Measurements from ENCODE around the gene CACNA1G.

CACNA1G gene

DNA sequence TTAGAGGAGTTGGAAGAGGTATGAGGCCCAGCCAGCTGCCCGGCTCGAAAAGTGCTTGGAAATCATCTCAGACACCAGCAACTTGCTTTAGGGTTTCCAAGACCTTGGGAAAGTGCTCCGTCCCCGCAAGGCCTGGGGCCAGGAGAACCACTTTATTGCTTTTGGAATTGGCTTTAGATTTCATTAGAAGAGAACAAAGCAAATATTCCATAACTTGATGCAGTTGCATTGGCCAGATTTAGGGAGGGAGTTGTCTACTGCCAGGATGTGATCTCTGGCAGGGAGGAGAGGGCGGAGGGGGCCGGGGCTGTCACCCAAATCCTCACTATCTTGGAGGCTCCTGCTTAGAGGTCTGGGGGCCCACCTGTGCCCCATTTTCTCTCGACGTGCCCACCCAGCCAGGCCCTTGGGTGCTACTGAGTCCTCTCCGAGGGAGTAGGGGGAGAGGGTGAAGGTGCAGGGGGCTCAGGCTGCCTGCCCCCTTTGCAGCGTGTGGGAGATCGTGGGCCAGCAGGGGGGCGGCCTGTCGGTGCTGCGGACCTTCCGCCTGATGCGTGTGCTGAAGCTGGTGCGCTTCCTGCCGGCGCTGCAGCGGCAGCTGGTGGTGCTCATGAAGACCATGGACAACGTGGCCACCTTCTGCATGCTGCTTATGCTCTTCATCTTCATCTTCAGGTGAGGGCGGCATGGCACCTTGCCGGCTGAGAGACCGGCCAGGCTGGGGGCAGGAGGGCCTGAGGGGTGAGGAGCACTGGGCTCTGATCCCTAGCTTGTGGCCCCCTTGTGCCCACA lies 30.6 kb downstream of the CACNA1G start:
- no peaks in the 10 kb centered on the region; the same call in 1 of the 2 replicates for H4K20me1 ChIP-seq (ENCODE audit: insufficient read depth, low read length)
- no peak for DNase-seq

DNA sequence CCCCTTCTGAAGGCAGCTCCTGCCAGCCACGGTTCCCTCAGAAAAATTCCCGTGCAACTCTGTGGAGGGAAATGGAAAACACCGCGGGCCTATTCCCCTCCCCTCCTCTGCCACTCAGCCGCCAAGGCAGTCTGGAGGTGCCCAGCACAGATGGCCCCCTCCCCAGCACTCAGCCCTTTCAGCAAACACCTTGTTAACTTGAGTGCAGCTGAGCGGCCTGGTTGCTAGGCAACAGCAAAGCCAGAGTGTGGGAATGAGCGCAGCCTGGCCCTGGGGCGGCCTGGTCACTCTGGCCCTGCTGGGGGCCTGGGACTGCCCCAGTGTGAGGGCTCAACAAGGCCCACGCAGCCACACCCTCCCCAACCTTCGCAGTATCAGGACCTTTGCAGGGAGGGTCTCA lies 32.8 kb downstream of the CACNA1G start:
- H4K20me1 ChIP-seq (ENCODE audit: insufficient read depth, low read length): no peaks in the 10 kb centered on the region; the same call in 1 of the 2 replicates
- H3K4me1 ChIP-seq (ENCODE audit: insufficient read depth, low read length): no peaks in the 10 kb centered on the region
- H3K4me3 ChIP-seq (ENCODE audit: low read depth in 1 of 2, low read length in 2 of 2): no peak overlapping the region
- H3K9me3 ChIP-seq (ENCODE audit: insufficient read depth, low read length, severe bottlenecking): no peaks in the 10 kb centered on the region
- peaks cover 15% of the 10 kb centered on the region for H3K27me3 ChIP-seq (ENCODE audit: insufficient read depth, low read length, poor library complexity)
- no peak overlapping the region for H3K27ac ChIP-seq (ENCODE audit: low read length)
- no peaks in the 10 kb centered on the region for H3K79me2 ChIP-seq (ENCODE audit: insufficient read depth, low read length)
- TF ChIP-seq, protein P1, sequence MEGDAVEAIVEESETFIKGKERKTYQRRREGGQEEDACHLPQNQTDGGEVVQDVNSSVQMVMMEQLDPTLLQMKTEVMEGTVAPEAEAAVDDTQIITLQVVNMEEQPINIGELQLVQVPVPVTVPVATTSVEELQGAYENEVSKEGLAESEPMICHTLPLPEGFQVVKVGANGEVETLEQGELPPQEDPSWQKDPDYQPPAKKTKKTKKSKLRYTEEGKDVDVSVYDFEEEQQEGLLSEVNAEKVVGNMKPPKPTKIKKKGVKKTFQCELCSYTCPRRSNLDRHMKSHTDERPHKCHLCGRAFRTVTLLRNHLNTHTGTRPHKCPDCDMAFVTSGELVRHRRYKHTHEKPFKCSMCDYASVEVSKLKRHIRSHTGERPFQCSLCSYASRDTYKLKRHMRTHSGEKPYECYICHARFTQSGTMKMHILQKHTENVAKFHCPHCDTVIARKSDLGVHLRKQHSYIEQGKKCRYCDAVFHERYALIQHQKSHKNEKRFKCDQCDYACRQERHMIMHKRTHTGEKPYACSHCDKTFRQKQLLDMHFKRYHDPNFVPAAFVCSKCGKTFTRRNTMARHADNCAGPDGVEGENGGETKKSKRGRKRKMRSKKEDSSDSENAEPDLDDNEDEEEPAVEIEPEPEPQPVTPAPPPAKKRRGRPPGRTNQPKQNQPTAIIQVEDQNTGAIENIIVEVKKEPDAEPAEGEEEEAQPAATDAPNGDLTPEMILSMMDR (IDR thresholded peaks at IDR 0.05; ENCODE audit: borderline replicate concordance, extremely low read depth, low read length, poor library complexity, severe bottlenecking): no peak
- TF ChIP-seq EZH2 (IDR thresholded peaks at IDR 0.05; ENCODE audit: borderline replicate concordance, low read depth, low read length, severe bottlenecking): no peak
- no peak for DNase-seq
- H3K36me3 ChIP-seq (ENCODE audit: insufficient read depth, low read length): no peaks in the 10 kb centered on the region
- H2AFZ ChIP-seq (ENCODE audit: low read depth, low read length): no peak overlapping the region
- no peak overlapping the region for H3K9ac ChIP-seq (ENCODE audit: low read depth, low read length)
- no peak for ATAC-seq (ENCODE audit: insufficient read depth, low read depth)
- no peak overlapping the region for H3K4me2 ChIP-seq (ENCODE audit: insufficient read depth, low read length)

More for the DNA sequence above, 30.6 kb downstream of the CACNA1G start:
- Histone ChIP-seq H3K36me3 (ENCODE audit: insufficient read depth, low read length) (no peaks in the 10 kb centered on the region), H3K79me2 (ENCODE audit: insufficient read depth, low read length) (no peaks in the 10 kb centered on the region), H3K27me3 (ENCODE audit: insufficient read depth, low read length, poor library complexity) (peaks cover 18% of the 10 kb centered on the region), H3K27ac (ENCODE audit: low read length) (no peak overlapping the region), H3K4me1 (ENCODE audit: insufficient read depth, low read length) (no peaks in the 10 kb centered on the region), H3K4me3 (ENCODE audit: low read depth in 1 of 2, low read length in 2 of 2) (no peak overlapping the region), H2AFZ (ENCODE audit: low read depth, low read length) (no peak overlapping the region), H3K4me2 (ENCODE audit: insufficient read depth, low read length) (no peak overlapping the region), H3K9me3 (ENCODE audit: insufficient read depth, low read length, severe bottlenecking) (no peaks in the 10 kb centered on the region), H3K9ac (ENCODE audit: low read depth, low read length) (no peak overlapping the region)
- ATAC-seq (ENCODE audit: insufficient read depth, low read depth): no peak
- TF ChIP-seq, protein P1 (IDR thresholded peaks at IDR 0.05; ENCODE audit: borderline replicate concordance, extremely low read depth, low read length, poor library complexity, severe bottlenecking): no peak
- TF ChIP-seq EZH2 (IDR thresholded peaks at IDR 0.05; ENCODE audit: borderline replicate concordance, low read depth, low read length, severe bottlenecking): no peak

DNA sequence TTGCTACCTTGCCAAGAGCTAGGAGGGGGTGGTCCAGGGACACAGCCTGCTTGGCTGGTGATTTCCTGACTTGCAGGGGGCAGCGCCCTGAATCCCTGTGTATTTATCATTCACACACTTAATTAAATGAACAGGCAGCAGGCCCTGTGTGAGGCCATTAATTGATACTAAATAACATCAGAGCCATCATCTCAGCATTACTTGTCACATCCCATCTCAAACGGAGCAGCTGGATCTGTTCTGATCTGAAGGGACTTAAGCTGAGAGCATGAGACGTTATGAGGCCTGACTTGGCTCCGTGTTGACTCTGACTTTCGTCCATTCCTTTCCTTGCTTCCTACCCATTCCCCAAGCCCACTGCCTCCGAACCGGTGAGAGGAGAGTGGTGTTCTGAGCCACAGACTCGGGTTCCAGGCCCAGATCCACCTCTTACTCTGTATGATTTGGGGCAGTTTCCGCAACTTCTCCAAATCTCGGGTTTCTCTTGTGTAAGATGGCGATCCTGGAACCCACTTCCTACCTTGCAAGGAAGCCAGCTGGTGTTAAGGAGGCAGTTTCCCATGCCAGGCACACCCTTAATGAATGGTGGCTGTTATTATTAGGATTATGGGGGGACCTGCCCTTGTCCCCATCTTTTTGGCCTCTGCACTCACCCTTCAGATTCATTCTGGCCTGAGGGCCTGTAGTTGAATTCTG lies 33.8 kb downstream of the CACNA1G start:
- H3K4me2 ChIP-seq (ENCODE audit: insufficient read depth, low read length): no peak overlapping the region
- no peaks in the 10 kb centered on the region for H3K9me3 ChIP-seq (ENCODE audit: insufficient read depth, low read length, severe bottlenecking)
- H3K79me2 ChIP-seq (ENCODE audit: insufficient read depth, low read length): no peaks in the 10 kb centered on the region
- TF ChIP-seq, protein P1 (IDR thresholded peaks at IDR 0.05; ENCODE audit: borderline replicate concordance, extremely low read depth, low read length, poor library complexity, severe bottlenecking): no peak
- no peak for TF ChIP-seq EZH2 (IDR thresholded peaks at IDR 0.05; ENCODE audit: borderline replicate concordance, low read depth, low read length, severe bottlenecking)
- peaks cover 11% of the 10 kb centered on the region for H3K27me3 ChIP-seq (ENCODE audit: insufficient read depth, low read length, poor library complexity)
- no peak overlapping the region for H2AFZ ChIP-seq (ENCODE audit: low read depth, low read length)
- no peak overlapping the region for H3K9ac ChIP-seq (ENCODE audit: low read depth, low read length)
- H3K27ac ChIP-seq (ENCODE audit: low read length): no peak overlapping the region
- H4K20me1 ChIP-seq (ENCODE audit: insufficient read depth, low read length): no peaks in the 10 kb centered on the region; the same call in 1 of the 2 replicates
- H3K4me1 ChIP-seq (ENCODE audit: insufficient read depth, low read length): no peaks in the 10 kb centered on the region
- no peak overlapping the region for H3K4me3 ChIP-seq (ENCODE audit: low read depth in 1 of 2, low read length in 2 of 2)
- H3K36me3 ChIP-seq (ENCODE audit: insufficient read depth, low read length): no peaks in the 10 kb centered on the region
- DNase-seq: no peak
- no peak for ATAC-seq (ENCODE audit: insufficient read depth, low read depth)
